GM18517 (cell line): Measurements from ENCODE around the gene CDH12.
"Not testable (repeated sequence)": the region's sequence is repeated elsewhere in the genome, so short reads cannot be mapped to it uniquely, and the experiment has no call there.

Experiments used
- ATAC-seq: cut with Tn5 transposase; IDR thresholded peaks from one replicate; pipeline ENCODE4 v1.9.1; 2021; ENCODE audit warnings: mild to moderate bottlenecking, moderate library complexity; ENCODE audit not compliant: unreplicated experiment

The CDH12 gene

DNA sequence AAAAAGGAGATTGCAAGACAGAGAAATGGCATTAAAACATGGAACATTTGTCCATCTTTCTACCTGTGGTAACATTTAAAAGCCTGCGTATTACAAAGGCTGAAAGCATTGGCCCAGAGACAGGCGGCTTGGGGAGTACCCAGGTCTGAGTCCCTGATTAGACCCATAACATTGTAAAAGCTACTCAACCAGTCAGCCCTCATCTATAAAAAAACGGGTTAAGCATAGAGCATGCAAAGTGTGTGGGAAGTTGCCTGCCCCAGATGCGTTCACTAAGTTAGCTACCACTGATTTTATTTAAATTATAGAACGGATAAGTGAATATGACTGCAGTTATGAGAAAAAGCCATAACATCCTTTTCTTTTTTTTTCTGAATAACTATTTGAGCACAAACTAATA lies 276.1 kb downstream of the CDH12 start:
- ATAC-seq, result no peak

DNA sequence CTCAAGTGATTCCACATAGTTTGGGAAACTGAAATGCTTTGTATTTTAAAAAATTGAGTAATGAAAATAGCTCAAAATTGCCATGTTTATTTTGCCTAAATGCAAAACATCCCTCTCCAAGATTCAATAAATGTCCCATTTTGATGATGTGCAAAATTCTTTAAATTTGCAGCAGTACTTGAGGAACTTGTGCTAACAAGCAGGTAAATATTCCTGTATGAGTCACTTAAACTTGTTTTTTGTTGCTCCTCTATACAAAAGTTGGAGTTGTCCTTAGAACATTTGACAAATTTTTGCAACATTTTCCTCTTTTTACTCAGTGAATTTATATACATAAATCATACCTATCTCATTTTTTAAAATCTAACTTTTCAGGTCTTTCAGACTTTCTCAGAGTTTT lies 280.2 kb downstream of the CDH12 start:
- no peak for ATAC-seq

DNA sequence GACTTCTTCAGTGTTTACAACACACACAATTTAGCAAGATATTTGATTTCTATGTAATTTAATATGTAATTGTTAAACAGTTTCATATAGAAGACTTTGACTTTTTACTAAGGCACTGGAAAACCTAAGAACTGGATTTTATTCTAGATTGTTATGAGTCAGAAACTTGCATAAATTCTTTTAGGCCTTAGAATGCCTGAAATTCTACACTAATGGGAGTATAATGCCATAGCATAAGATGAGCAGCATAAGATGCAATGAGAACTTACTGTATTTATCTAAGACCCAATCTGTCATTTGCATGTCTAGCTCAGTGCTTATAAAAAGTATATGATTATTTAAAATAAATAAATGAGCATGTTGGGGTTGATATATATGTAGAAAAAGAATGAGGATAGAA lies 285.2 kb downstream of the CDH12 start:
- no peak for ATAC-seq

- ATAC-seq, result no peak
Measured at GRCh38 chr5:22560147-22560546, 293.0 kb downstream of the CDH12 start.

DNA sequence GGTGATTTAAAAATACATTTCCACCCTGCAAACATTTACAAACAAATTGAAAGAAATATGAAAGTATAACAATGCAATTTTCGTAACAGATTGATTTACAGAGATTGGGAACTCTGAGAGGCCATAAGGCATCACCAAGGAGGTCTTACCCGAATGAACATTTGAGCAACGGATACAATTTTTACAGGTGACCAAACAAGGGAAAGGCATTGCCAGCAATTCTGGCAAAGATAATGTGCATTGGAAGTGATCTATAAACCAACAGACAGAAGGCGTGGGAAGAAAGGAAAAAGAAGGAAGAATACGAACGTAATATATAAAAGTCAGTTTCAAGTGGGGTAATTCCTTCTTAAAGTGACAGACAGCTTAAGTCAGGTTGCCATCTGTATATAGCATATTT lies 295.9 kb downstream of the CDH12 start:
- ATAC-seq, result no peak

- no peak for ATAC-seq
Measured at GRCh38 chr5:22554475-22554874, 298.7 kb downstream of the CDH12 start.

- no peak for ATAC-seq
Measured at GRCh38 chr5:22549876-22550671, 303.1 kb downstream of the CDH12 start.

- ATAC-seq, result no peak
Measured at GRCh38 chr5:22542340-22542739, 310.8 kb downstream of the CDH12 start.

DNA sequence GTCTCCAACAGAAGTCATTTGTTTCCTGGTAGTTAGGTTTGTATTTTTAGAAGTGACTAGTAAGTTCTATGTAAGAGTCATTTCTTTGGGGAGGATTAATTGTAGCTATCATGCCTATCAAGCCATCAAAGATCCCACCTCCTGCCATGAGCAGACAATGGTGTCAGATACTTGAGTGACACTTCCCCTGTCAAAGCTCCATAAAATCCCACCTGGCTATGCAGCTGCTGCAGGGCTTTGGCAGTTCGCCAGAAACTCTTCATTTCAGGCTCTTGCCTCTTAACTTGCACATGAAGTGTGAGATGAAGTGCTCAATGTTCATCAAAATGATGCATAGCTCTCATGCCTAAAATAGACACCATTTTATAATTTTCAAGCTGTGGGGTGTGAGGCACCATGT lies 312.1 kb downstream of the CDH12 start:
- ATAC-seq, result no peak

DNA sequence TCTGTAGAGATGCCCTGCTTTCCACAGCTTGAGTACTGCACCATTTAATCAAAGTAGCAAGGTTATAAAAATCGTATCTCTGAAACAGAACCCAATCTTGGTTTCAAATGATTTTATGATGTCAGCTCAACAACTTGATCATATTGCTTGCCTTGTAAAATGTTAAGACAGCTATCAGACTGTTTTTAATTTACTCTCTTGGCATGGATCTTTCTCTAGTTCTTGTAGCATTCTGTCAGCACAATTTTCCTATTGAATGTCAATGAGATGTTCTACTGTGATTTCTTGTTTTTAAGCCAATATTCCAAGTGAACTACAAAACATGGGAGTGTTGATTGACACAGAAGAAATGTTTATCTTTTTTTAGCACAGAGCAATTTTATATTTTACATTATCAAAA lies 313.4 kb downstream of the CDH12 start:
- no peak for ATAC-seq

GRCh38 chr5:22531986-22532385 lies 321.2 kb downstream of the CDH12 start:
- ATAC-seq, result no peak

GRCh38 chr5:22521521-22521920 lies 331.6 kb downstream of the CDH12 start:
- ATAC-seq, result no peak

DNA sequence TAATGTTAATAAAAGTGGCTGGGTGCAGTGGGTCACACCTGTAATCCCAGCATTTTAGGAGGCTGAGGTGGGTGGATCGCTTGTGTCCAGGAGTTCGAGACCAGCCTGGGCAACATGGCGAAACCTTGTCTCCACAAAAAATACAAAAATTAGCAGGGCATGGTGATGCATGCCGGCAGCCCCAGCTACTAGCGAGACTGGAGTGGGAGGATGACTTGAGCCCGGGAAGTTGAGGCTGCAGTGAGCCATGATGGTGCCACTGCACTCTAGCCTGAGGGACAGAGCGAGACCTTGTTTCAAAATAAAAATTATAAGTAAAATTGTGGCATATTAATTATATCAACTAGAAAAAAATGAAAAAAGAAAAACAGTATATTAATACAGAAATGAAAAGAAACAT lies 336.6 kb downstream of the CDH12 start:
- ATAC-seq, result not testable (repeated sequence)

DNA sequence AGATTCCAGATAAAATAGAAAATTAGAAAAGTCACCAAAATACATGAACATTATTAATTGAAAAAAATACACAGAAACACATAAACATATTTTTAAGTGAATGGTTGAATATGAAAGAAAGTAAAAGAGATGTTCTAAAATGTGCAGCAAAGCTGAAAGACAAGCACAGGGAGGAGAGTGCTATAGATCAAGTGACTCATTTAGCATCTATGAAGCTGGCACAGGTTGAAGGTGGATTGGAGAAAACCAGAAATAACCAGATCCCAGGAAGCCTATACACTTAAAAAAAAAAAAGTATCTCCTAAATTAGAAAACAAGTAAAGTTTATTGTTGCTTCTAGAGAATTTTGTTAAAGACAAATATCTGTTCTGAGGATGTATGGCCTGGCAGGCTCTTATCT lies 338.9 kb downstream of the CDH12 start:
- ATAC-seq, result no peak

GRCh38 chr5:22505891-22506290 lies 347.3 kb downstream of the CDH12 start:
- ATAC-seq, result no peak

DNA sequence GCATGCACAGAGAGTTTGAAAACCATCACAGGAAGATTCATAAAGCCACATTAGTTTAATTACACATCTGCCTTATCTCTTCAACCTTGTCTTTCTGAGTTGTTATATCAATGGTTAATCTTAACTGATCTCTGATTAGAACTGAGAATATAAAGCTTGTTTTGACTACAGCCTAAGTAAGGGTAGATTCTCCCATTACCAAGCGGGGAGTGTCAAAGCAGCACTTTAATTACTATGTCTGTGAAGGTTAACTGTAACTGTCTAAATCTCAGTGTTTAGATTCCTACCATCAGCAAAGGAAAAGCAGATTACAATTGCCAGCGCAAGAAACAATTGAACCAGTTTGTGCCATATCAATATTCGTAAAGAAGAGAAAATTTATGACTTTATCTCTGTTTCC lies 348.7 kb downstream of the CDH12 start:
- ATAC-seq, result no peak

DNA sequence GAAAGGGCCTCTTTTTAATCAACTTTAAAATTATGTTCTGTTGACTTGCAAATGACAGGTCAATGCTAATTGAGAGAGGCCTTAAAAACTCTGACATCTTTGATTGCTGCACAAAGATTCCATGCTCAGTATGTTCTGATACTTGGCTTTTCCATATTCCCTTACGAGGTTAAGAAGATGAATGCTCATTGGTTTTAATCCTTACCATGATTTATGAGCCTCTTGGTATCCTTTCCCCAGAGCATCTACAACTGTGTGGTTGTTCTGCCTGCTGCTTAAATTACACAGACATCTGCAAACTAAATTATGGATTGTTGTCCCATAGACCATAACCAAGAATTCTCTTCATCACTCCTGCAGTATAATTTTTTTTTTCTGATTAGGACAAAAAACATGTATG lies 352.6 kb downstream of the CDH12 start:
- ATAC-seq, result no peak

DNA sequence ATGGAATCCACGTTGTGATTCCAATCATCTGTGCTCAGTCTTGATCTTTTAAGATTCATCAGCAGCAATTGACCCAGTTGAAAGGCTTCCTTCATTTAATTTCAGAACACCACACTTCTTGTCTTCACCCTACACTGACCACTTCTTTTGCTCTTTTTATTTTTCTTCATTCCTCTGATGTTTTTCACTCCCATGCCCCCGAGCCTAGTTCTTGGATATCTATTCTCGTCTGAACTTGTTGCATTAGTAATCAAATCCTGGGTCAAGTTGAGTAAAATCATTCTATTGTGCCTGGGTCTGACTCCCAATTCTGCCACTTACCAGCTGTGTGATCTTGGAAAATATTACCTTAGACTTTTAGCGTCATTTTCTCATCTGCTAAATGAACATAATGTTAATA lies 356.5 kb downstream of the CDH12 start:
- no peak for ATAC-seq

GRCh38 chr5:22495016-22495720 lies 358.0 kb downstream of the CDH12 start:
- no peak for ATAC-seq

GRCh38 chr5:22488427-22488826 lies 364.7 kb downstream of the CDH12 start:
- ATAC-seq, result no peak

DNA sequence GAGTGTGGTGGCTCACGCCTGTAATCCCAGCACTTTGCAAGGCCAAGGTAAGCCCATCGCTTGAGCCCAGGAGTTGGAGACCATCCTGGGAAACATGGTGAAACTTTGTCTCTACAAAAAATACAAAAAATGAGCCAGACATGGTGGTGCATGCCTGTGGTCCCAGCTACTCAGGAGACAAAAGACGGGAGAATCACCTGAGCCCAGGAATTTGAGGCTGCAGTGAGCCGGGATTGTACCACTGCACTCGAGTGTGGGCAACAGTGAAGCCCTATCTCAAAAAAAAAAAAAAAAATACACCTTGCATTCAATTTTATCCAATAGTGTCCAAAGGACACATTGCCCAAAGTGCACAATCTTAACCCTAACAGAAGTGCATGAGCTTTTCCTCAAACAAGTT lies 372.8 kb downstream of the CDH12 start:
- no peak for ATAC-seq

DNA sequence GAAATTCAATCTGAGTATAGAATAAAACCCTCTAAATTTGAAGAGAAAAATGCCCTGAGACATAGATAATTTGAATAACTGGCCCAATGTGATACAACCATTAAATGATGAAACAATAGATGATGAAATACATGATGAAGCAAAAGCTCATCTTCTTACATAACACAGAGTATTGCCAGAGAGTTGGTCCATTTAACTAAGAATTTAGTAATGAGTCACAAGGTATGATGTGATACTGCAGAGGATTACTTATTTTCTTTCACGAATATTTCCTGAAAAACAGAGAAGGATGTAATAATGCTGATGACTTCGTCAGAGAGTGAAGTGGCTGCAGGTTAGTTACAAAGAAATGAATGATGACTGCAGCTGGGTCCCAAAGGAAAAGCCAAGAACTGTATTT lies 379.3 kb downstream of the CDH12 start:
- no peak for ATAC-seq

GRCh38 chr5:22471154-22471553 lies 382.0 kb downstream of the CDH12 start:
- ATAC-seq, result no peak
